Astrocyte (in vitro differentiated cells and primary cell): Measurements from ENCODE around the gene ERBB2. TPM values are rescaled to one million over a fixed set of nuclear protein-coding genes. Genes with fewer than 3 reads are reported as not detected.

ENCODE experiments used
- DNase-seq: peaks from one replicate; pipeline ENCODE4 v3.0.0-alpha.2; 2010; ENCODE audit warnings: low read depth
- FAIRE-seq: peaks from 2 replicates; lab custom pipeline; 2011; peaks lifted over from hg19 to GRCh38; lab: Jason Lieb, UNC
- H2AFZ ChIP-seq: 2 replicates; pipeline ENCODE4 v1.6.0; 2012; ENCODE audit warnings: low read depth, low read length, inconsistent platforms
- H3K27ac ChIP-seq: 2 replicates; pipeline ENCODE4 v1.5.1; 2011; ENCODE audit warnings: low read depth, low read length, inconsistent platforms
- H3K27me3 ChIP-seq: 2 replicates; pipeline ENCODE4 v1.6.0; 2011; ENCODE audit warnings: low read length, inconsistent platforms; ENCODE audit not compliant: insufficient read depth
- H3K36me3 ChIP-seq: 2 replicates; pipeline ENCODE4 v1.5.1; 2011; ENCODE audit warnings: low read length, inconsistent platforms; ENCODE audit not compliant: insufficient read depth
- H3K4me1 ChIP-seq: 2 replicates; pipeline ENCODE4 v1.5.1; 2011; ENCODE audit warnings: low read length, inconsistent platforms; ENCODE audit not compliant: insufficient read depth
- H3K4me2 ChIP-seq: 2 replicates; pipeline ENCODE4 v1.6.0; 2012; ENCODE audit warnings: low read length, inconsistent platforms
- H3K4me3 ChIP-seq: 2 replicates; pipeline ENCODE4 v1.5.1; 2011; ENCODE audit warnings: low read depth, mild to moderate bottlenecking, low read length, inconsistent platforms; ENCODE audit not compliant: insufficient read depth
- H3K79me2 ChIP-seq: 2 replicates; pipeline ENCODE4 v1.6.0; 2012; ENCODE audit warnings: mild to moderate bottlenecking, low read length, inconsistent platforms; ENCODE audit not compliant: insufficient read depth
- H3K9ac ChIP-seq: 2 replicates; pipeline ENCODE4 v1.6.0; 2012; ENCODE audit warnings: mild to moderate bottlenecking, low read length, inconsistent platforms
- H3K9me3 ChIP-seq: 2 replicates; pipeline ENCODE4 v1.5.1; 2012; ENCODE audit warnings: low read depth, mild to moderate bottlenecking, low read length, inconsistent platforms; ENCODE audit not compliant: insufficient read depth
- H4K20me1 ChIP-seq: 2 replicates; pipeline ENCODE4 v1.6.0; 2012; ENCODE audit warnings: low read length, inconsistent platforms; ENCODE audit not compliant: insufficient read depth
- H3K27ac Mint-ChIP-seq: one replicate; pipeline ENCODE4 v1.8.0; 2021; ENCODE audit warnings: mild to moderate bottlenecking, mixed read lengths; ENCODE audit not compliant: unreplicated experiment
- H3K27me3 Mint-ChIP-seq: one replicate; pipeline ENCODE4 v1.8.0; 2021; ENCODE audit warnings: low read depth, mixed read lengths; ENCODE audit not compliant: unreplicated experiment
- H3K36me3 Mint-ChIP-seq: one replicate; pipeline ENCODE4 v1.8.0; 2021; ENCODE audit warnings: low read depth, mixed read lengths; ENCODE audit not compliant: unreplicated experiment
- H3K4me1 Mint-ChIP-seq: one replicate; pipeline ENCODE4 v1.8.0; 2021; ENCODE audit warnings: low read depth, mixed read lengths; ENCODE audit not compliant: unreplicated experiment
- H3K4me3 Mint-ChIP-seq: one replicate; pipeline ENCODE4 v1.8.0; 2021; ENCODE audit warnings: mild to moderate bottlenecking, moderate library complexity, mixed read lengths; ENCODE audit not compliant: unreplicated experiment
- H3K9me3 Mint-ChIP-seq: one replicate; pipeline ENCODE4 v1.8.0; 2021; ENCODE audit warnings: mild to moderate bottlenecking, mixed read lengths; ENCODE audit not compliant: unreplicated experiment
- CTCF ChIP-seq: IDR thresholded peaks from 2 replicates; pipeline ENCODE4 v1.5.1; 2011; ENCODE audit warnings: low read depth, mild to moderate bottlenecking, inconsistent platforms, low read length, moderate library complexity; ENCODE audit not compliant: insufficient read depth
- EZH2 ChIP-seq: IDR thresholded peaks from 2 replicates; pipeline ENCODE4 v1.6.1; 2012; ENCODE audit warnings: mild to moderate bottlenecking, low read length, inconsistent platforms; ENCODE audit not compliant: insufficient read depth
- total RNA-seq: library from RNA; stranded (reverse); gene quantifications from 2 replicates; pipeline ENCODE4 v1.2.1, GENCODE V29; 2021

Gene ERBB2
- total RNA-seq, 1 donor from 2014 or later, result 64.0 TPM

GRCh38 chr17:39703913-39704312 lies 4.0 kb downstream of the ERBB2 start:
- no peaks in the 10 kb centered on the region for H3K9me3 Mint-ChIP-seq
- no peak overlapping the region for H3K4me3 Mint-ChIP-seq
- no peaks in the 10 kb centered on the region for H3K27me3 Mint-ChIP-seq
- TF ChIP-seq EZH2, result no peak
- TF ChIP-seq CTCF, result no peak
- H3K9ac ChIP-seq, result no peak overlapping the region
- H3K79me2 ChIP-seq, result peaks cover 66% of the 10 kb centered on the region
- H3K27ac Mint-ChIP-seq, result no peak overlapping the region
- H2AFZ ChIP-seq, result no peak overlapping the region
- H3K4me1 ChIP-seq, result peaks cover 22% of the 10 kb centered on the region
- H3K4me3 ChIP-seq, result no peak overlapping the region
- peaks cover 8% of the 10 kb centered on the region for H3K36me3 ChIP-seq
- DNase-seq, result no peak
- peaks cover 11% of the 10 kb centered on the region for H3K36me3 Mint-ChIP-seq
- no peaks in the 10 kb centered on the region for H3K27me3 ChIP-seq
- H4K20me1 ChIP-seq, result peaks cover 70% of the 10 kb centered on the region
- no peak overlapping the region for H3K4me2 ChIP-seq
- peaks cover 18% of the 10 kb centered on the region for H3K4me1 Mint-ChIP-seq
- H3K27ac ChIP-seq, result no peak overlapping the region
- FAIRE-seq, result no peak
- no peaks in the 10 kb centered on the region for H3K9me3 ChIP-seq

GRCh38 chr17:39704821-39705551 lies 5.1 kb downstream of the ERBB2 start:
- H3K27me3 ChIP-seq, result no peaks in the 10 kb centered on the region
- H3K9me3 Mint-ChIP-seq, result no peaks in the 10 kb centered on the region
- H3K4me3 ChIP-seq, result no peak overlapping the region
- no peak for FAIRE-seq
- H2AFZ ChIP-seq, result no peak overlapping the region
- peaks cover 8% of the 10 kb centered on the region for H3K36me3 ChIP-seq
- H3K79me2 ChIP-seq, result peaks cover 62% of the 10 kb centered on the region
- H3K27me3 Mint-ChIP-seq, result no peaks in the 10 kb centered on the region
- peaks cover 18% of the 10 kb centered on the region for H3K4me1 Mint-ChIP-seq
- peak overlapping the region; percentile 57 for H3K4me3 Mint-ChIP-seq
- H4K20me1 ChIP-seq, result peaks cover 70% of the 10 kb centered on the region
- peak; percentile 21 for DNase-seq
- H3K9me3 ChIP-seq, result no peaks in the 10 kb centered on the region
- no peak overlapping the region for H3K9ac ChIP-seq
- H3K4me2 ChIP-seq, result no peak overlapping the region
- peaks cover 11% of the 10 kb centered on the region for H3K36me3 Mint-ChIP-seq
- no peak overlapping the region for H3K27ac ChIP-seq
- peaks cover 22% of the 10 kb centered on the region for H3K4me1 ChIP-seq
- H3K27ac Mint-ChIP-seq, result peak overlapping the region; percentile 86
- peak; percentile 31 for TF ChIP-seq CTCF
- TF ChIP-seq EZH2, result no peak

GRCh38 chr17:39705786-39706348 lies 6.0 kb downstream of the ERBB2 start:
- Histone ChIP-seq H3K4me2 (no peak overlapping the region), H3K4me1 (peaks cover 20% of the 10 kb centered on the region), H3K27me3 (no peaks in the 10 kb centered on the region), H3K36me3 (peaks cover 12% of the 10 kb centered on the region), H4K20me1 (peaks cover 71% of the 10 kb centered on the region), H3K9me3 (no peaks in the 10 kb centered on the region), H3K27ac (no peak overlapping the region), H3K79me2 (peaks cover 55% of the 10 kb centered on the region), H3K9ac (no peak overlapping the region), H2AFZ (no peak overlapping the region), H3K4me3 (no peak overlapping the region)
- no peaks in the 10 kb centered on the region for H3K9me3 Mint-ChIP-seq
- H3K4me3 Mint-ChIP-seq, result no peak overlapping the region
- no peaks in the 10 kb centered on the region for H3K27me3 Mint-ChIP-seq
- H3K4me1 Mint-ChIP-seq, result peaks cover 18% of the 10 kb centered on the region
- no peak for TF ChIP-seq EZH2
- TF ChIP-seq CTCF, result no peak
- FAIRE-seq (no peak), DNase-seq (no peak)
- no peak overlapping the region for H3K27ac Mint-ChIP-seq
- H3K36me3 Mint-ChIP-seq, result peaks cover 13% of the 10 kb centered on the region
